ENCODE results near the gene SFSWAP.
A peak's percentile ranks its signal among the peaks of the same experiment; 100 is the strongest.
"Not testable (repeated sequence)": the region's sequence is repeated elsewhere in the genome, so short reads cannot be mapped to it uniquely, and the experiment has no call there.

Gene SFSWAP

GRCh38 chr12:131794573-131794972, 83.7 kb downstream of the SFSWAP start:
- no peak for DNase-seq

- DNase-seq, result no peak
Measured at GRCh38 chr12:131795064-131795463, 84.2 kb downstream of the SFSWAP start.

GRCh38 chr12:131795690-131796410, 85.0 kb downstream of the SFSWAP start:
- DNase-seq, result peak; percentile 7

GRCh38 chr12:131796411-131796736, 85.5 kb downstream of the SFSWAP start:
- DNase-seq, result no peak

GRCh38 chr12:131796754-131797587, 86.1 kb downstream of the SFSWAP start:
- no peak for DNase-seq

GRCh38 chr12:131797588-131797934, 86.7 kb downstream of the SFSWAP start:
- DNase-seq, result no peak

DNA sequence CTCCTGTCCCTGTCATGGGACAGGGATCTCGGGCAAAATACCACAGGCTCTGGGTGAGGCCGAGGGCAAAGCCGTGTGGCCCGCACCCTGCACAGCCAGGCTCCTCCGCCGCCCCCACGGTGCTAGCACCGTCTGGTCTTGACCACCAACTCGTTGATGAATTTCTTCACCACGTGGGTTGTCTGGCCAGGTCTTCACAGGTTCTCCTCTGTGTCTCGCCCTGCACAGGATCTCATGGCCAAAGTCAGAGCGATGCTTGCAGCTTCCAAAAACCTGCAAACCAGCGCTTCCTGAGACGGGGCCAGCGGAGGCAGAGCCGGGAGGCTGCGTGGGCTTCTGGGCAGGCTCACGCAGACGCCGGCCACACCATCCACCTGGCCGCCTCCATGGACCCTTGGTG, 88.3 kb downstream of the SFSWAP start:
- no peak for DNase-seq

DNA sequence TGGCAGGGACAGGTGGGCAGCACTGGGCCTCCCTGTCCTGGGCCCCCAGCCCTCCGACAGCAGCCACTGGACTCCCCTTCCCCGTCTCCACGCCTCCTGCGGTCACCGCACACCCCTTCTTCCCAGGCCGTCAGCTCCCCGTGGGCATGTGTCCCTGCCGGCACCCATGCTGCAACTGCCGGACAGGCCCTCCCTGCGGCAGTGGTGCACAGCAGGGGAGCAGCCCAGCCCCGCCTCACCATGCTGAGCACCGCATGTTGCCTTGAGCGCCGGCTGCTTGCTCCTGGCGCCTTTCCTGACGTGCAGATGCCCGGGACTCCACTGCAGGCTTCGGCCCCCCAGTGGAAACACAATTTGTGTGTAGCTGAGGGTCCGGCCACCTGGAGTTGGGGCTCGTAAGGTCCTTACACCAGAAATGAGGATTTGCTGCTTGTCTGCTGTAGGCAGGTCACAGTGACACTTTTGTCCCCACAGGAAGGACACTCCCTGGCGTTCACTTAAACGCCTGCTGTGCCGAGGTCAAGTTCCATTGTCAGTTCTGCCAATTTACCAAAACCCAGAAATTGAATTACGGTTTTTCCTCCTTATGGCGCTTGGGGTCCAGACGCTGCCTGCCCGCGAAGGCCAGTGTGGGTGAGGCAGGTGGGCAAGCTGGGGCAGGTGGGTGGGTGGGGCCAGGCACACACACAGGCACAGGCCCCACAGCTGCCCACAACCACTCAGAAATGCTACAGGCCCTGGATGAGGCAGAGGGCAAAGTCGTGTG, 89.1 kb downstream of the SFSWAP start:
- DNase-seq, result no peak

GRCh38 chr12:131800594-131801135, 89.8 kb downstream of the SFSWAP start:
- DNase-seq, result no peak

GRCh38 chr12:131801254-131801866, 90.5 kb downstream of the SFSWAP start:
- DNase-seq, result no peak

- no peak for DNase-seq
Measured at GRCh38 chr12:131803961-131804521, 93.2 kb downstream of the SFSWAP start.

DNA sequence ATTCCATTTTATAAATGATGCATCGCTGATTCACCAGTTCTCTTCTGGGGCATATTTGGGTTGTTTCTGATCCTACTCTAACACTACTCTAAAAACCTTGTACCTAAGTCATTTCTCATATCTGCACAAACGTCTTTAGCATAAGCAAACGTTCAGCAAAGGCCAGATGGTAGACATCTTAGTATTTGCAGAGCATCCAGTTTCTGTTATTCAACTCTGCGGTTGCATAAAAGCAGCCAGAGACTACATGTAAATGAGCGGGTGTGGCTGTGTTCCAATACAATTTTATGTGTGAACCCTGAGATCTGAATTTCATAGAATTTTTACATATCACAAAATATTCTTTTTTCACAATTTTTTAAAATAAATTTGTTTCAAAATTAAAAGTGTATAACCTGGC, 94.5 kb downstream of the SFSWAP start:
- DNase-seq, result no peak

- no peak for DNase-seq
Measured at GRCh38 chr12:131806674-131807073, 95.8 kb downstream of the SFSWAP start.

GRCh38 chr12:131808744-131809371, 98.0 kb downstream of the SFSWAP start:
- no peak for DNase-seq

DNA sequence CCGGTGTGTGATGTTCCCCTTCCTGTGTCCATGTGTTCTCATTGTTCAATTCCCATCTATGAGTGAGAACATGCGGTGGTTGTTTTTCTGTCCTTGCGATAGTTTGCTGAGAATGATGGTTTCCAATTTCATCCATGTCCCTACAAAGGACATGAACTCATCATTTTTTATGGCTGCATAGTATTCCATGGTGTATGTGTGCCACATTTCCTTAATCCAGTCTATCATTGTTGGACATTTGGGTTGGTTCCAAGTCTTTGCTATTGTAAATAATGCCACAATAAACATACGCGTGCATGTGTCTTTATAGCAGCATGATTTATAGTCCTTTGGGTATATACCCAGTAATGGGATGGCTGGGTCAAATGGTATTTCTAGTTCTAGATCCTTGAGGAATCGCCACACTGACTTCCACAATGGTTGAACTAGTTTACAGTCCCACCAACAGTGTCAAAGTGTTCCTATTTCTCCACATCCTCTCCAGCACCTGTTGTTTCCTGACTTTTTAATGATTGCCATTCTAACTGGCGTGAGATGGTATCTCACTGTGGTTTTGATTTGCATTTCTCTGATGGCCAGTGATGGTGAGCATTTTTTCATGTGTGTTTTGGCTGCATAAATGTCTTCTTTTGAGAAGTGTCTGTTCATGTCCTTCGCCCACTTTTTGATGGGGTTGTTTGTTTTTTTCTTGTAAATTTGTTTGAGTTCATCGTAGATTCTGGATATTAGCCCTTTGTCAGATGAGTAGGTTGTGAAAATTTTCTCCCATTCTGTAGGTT, 98.8 kb downstream of the SFSWAP start:
- not testable (repeated sequence) for DNase-seq

DNA sequence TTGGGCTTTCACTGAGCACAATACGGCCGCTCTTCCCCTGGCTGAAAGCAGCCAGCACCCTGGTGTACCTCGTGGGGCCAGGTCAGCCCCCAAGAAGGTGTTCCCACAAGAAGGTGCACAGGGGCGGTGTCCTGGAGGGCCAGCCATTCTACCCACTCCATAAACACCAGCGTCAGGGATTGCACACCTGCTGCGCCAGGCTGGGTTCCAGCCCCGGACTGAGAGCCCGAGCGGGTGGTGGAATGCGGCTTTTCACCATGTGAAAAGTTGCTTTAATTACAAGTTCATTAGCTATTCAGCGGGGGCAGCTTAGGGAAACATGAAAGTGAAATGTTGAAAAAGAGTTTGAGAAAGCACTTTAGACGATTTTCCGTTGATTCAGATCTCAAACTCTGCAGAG, 99.8 kb downstream of the SFSWAP start:
- no peak for DNase-seq

DNA sequence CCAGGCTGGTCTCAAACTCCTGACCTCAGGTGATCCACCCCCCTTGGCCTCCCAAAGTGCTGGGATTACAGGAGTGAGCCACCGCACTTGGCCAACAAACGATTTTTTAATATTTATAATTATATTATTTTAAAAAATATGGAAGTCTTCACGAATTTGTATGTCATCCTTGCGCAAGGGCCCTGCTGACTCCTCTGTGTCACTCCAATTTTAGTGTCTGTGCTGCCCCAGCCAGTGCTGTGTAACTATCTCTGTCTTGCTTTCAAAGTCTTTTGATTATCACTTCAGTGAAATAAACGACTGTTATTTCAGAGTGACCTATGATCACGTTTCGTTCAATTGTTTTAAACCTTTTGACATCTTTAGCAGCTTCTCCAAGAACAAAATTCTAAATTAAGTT, 104.2 kb downstream of the SFSWAP start:
- DNase-seq, result no peak

GRCh38 chr12:131816495-131816894, 105.6 kb downstream of the SFSWAP start:
- no peak for DNase-seq

DNA sequence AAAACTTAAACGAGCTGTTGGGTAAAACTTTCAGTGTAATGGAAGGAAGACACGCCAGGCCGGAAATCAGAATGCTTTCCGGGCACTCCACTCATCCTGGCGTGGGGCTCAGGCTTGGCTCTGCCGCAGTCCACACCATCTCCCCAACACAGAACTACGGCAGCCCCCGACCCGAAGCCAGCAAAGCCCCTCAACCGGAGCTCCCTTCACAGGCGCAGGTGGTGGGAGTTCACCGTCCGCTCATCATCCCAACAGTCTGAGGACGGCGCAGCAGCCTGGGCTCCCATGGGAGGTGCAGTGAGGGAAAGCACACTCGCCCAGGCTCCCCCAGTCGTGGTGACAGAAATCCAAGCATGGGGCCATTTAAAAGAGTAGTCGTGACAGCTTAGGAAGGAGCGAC, 106.4 kb downstream of the SFSWAP start:
- no peak for DNase-seq

DNA sequence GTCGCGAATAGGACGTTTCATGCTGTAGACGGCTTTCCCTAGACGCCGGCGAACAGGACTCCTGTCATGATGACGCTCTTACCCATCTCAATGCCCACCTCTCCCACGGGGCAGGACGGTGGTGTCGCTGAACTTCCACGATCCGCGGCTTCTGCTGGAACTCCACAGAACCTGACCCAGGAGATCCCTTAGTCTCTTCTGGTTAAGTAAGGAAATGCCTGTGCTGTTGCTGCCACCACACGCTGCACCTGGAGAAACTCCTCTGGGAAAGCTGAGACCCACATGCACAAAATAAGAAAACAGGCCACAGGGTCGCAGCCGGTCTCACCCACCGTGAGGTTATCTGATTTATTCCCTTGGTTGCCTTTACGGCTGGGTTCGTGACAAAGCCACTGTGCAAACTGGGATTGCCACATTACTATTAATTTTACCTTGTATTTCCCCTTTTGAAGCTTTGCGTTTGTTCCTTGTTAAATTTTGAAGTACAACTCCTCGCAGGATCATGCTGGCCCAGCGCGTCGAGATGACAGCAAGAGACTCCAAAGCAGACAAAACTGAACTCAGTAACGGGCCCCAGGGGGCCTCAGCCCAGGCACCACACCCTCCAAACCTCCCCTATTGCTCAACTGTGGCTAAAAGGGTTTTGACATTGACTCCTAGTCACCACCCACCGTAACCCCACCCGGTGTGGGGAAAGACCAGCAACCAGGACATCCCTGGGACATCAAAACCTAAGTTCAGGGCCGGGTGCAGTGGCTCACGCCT, 108.1 kb downstream of the SFSWAP start:
- no peak for DNase-seq

DNA sequence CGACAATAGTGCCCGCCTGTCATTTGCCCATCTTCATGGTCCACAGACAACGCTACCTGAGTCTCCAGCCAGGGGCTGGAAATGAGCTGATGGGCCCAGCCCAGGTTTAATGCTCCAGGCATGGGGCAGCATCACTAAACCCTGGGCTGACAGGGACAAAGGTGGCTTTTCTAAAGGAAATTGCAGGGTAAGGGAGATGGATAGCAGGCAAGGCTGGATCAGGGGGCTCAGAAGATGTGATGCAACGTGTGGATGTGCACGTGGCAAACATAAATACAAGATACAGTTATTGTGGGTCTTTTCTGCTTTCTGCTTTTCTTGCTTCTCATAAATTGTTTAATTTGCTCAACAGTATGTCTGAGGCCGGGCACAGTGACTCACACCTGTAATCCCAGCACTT, 113.6 kb downstream of the SFSWAP start:
- no peak for DNase-seq

Measured in NCI-H1417 treated with DMSO at 0.1 percent for 48 hours (cell line).